Transverse colon (tissue), 4 donors: ENCODE results near the gene MIER2. TPM values are rescaled to one million over a fixed set of nuclear protein-coding genes. Genes with fewer than 3 reads are reported as not detected.

Experiments
- DNase-seq: peaks from one replicate; pipeline ENCODE4 v3.0.0-alpha.2; 2019
- H3K27ac ChIP-seq, 4 donors: fragments of 200-600 bp; sonication (generic); 2 replicates each; pipeline ENCODE4 v1.5.1; 2016 to 2018; ENCODE audit warnings: inconsistent platforms in 4 of 4
- H3K27me3 ChIP-seq: fragments of 200-600 bp; sonication (generic); 2 replicates; pipeline ENCODE4 v1.5.1; 2017; ENCODE audit warnings: inconsistent platforms
- H3K36me3 ChIP-seq, 4 donors: fragments of 200-600 bp; sonication (generic); 2 replicates each; pipeline ENCODE4 v1.5.1; 2017 to 2019; ENCODE audit warnings: inconsistent platforms in 4 of 4
- H3K4me1 ChIP-seq, 4 donors: fragments of 200-600 bp; sonication (generic); 2 replicates each; pipeline ENCODE4 v1.5.1; 2017 to 2020; ENCODE audit warnings: inconsistent platforms in 4 of 4
- H3K4me3 ChIP-seq, 4 donors: fragments of 200-600 bp; sonication (generic); 1 replicate in 1 of 4; 2 replicates in 3 of 4; pipeline versions ENCODE4 v1.5.1 to v1.6.1; 2017 to 2019; ENCODE audit warnings: inconsistent platforms in 4 of 4
- H3K9me3 ChIP-seq, 2 donors: fragments of 200-600 bp; sonication (generic); 2 replicates each; pipeline ENCODE4 v1.5.1; 2017 to 2019; ENCODE audit warnings: inconsistent platforms in 2 of 2
- CTCF ChIP-seq, 5 experiments: fragments of 200-600 bp in 3 of 5; fragments of 450-650 bp in 2 of 5; sonication (generic) in 3 of 5; IDR thresholded peaks; 1 replicate in 2 of 5; 2 replicates in 3 of 5; pipeline ENCODE4 v1.5.1; 2016 to 2017; ENCODE audit warnings: antibody characterized with exemption in 5 of 5, inconsistent platforms in 3 of 5, mild to moderate bottlenecking in 2 of 5, moderate library complexity in 1 of 5
- EP300 ChIP-seq: sonication (generic); formaldehyde crosslinking; IDR thresholded peaks from one replicate; pipeline ENCODE4 v1.6.1; 2017; ENCODE audit warnings: antibody characterized with exemption, low read depth
- POLR2A ChIP-seq: fragments of 450-650 bp; IDR thresholded peaks from one replicate; pipeline ENCODE4 v1.6.1; 2016; ENCODE audit warnings: antibody characterized with exemption, mild to moderate bottlenecking, moderate library complexity
- POLR2AphosphoS5 ChIP-seq, 3 donors: sonication (generic); formaldehyde crosslinking; IDR thresholded peaks; one replicate each; pipeline ENCODE4 v1.6.1; 2016; ENCODE audit warnings: antibody characterized with exemption in 3 of 3
- WGBS, 2 donors: methylation state at CpG; one replicate each; pipeline ENCODE4 v1.1.5; 2018; ENCODE audit warnings: low coverage in 1 of 2; 5-methylcytosine and 5-hydroxymethylcytosine counted together
- in situ Hi-C, 4 donors: fragments of 200-750 bp; cut with MboI; loops; one replicate each; pipeline versions ENCODE4 v1.15.0 to v1.15.1; 2017; ENCODE audit warnings: low sequenced_read_pairs in 3 of 4, low pct_ligation_motif_present in 1 of 4, low pct_unique_long_range_greater_than_20kb in 1 of 4
- intact Hi-C: fragments of 100-400 bp; cut with DNase I; formaldehyde crosslinking; loops from one replicate; pipeline ENCODE4 v1.15.1; 2023; ENCODE audit warnings: low total_unique reads
- total RNA-seq, 4 donors: library from RNA; depleted of rRNA; stranded (reverse); fragments of >200 nt; gene quantifications; one replicate each; pipeline ENCODE4 v1.1.0, GENCODE V29; 2016

MIER2 gene
- total RNA-seq, 4 donors from 2014 or later = 8.2 to 41.1 (median 16.7) TPM

GRCh38 chr19:379796-380195 is 35.2 kb upstream of the MIER2 start:
- no peaks in the 10 kb centered on the region for H3K36me3 ChIP-seq
- no peak for TF ChIP-seq POLR2A
- TF ChIP-seq CTCF (IDR thresholded peaks at IDR 0.05) = no peak
- no peak for TF ChIP-seq POLR2AphosphoS5 (IDR thresholded peaks at IDR 0.05)
- no peak for TF ChIP-seq EP300
- in situ Hi-C loops (no loop called here), intact Hi-C loops (loop anchor here (10.0 kb wide), 1 partner anchor 105 kb away; no protein-coding TSS in a partner anchor)
- H3K4me3 ChIP-seq = no peak overlapping the region
- no peak overlapping the region for H3K27ac ChIP-seq
- peaks cover 32% of the 10 kb centered on the region for H3K27me3 ChIP-seq
- 86 to 94% methylated on average over 4 to 16 of the region's 16 CpGs for WGBS, 2 donors
- H3K4me1 ChIP-seq = no peaks in the 10 kb centered on the region
- DNase-seq = no peak
- H3K9me3 ChIP-seq = no peaks in the 10 kb centered on the region

- in situ Hi-C loops = no loop called here
- DNase-seq = no peak
Measured at GRCh38 chr19:378706-379105, 34.1 kb upstream of the MIER2 start.

GRCh38 chr19:377801-378581 is 33.4 kb upstream of the MIER2 start:
- H3K27me3 ChIP-seq = peaks cover 31% of the 10 kb centered on the region
- H3K4me1 ChIP-seq = no peaks in the 10 kb centered on the region
- DNase-seq = no peak
- H3K27ac ChIP-seq = no peak overlapping the region
- no peak for TF ChIP-seq EP300
- WGBS, 2 donors = 62% methylated on average over 38 of the region's 38 CpGs; no CpG with 5 or more reads in 1 of the 2 donors
- intact Hi-C loops (loop anchor here (10.0 kb wide), 1 partner anchor 107 kb away; no protein-coding TSS in a partner anchor), in situ Hi-C loops (no loop called here)
- H3K9me3 ChIP-seq = no peaks in the 10 kb centered on the region
- no peaks in the 10 kb centered on the region for H3K36me3 ChIP-seq
- H3K4me3 ChIP-seq = no peak overlapping the region

More at GRCh38 chr19:378706-379105, 34.1 kb upstream of the MIER2 start:
- Histone ChIP-seq H3K27ac (no peak overlapping the region), H3K4me1 (no peaks in the 10 kb centered on the region), H3K4me3 (no peak overlapping the region), H3K9me3 (no peaks in the 10 kb centered on the region), H3K36me3 (no peaks in the 10 kb centered on the region), H3K27me3 (peaks cover 32% of the 10 kb centered on the region)
- WGBS, 2 donors = 76% methylated on average over 14 of the region's 14 CpGs; no CpG with 5 or more reads in 1 of the 2 donors
- intact Hi-C loops = loop anchor here (10.0 kb wide), 1 partner anchor 106 kb away; no protein-coding TSS in a partner anchor
- TF ChIP-seq CTCF (IDR thresholded peaks at IDR 0.05) (no peak), POLR2AphosphoS5 (IDR thresholded peaks at IDR 0.05) (no peak), POLR2A (no peak), EP300 (no peak)

- H3K4me3 ChIP-seq = no peak overlapping the region
- no peaks in the 10 kb centered on the region for H3K9me3 ChIP-seq
- 81% methylated on average over 8 of the region's 8 CpGs; no CpG with 5 or more reads in 1 of the 2 donors for WGBS, 2 donors
- DNase-seq = no peak
- in situ Hi-C loops (no loop called here), intact Hi-C loops (loop anchor here (10.0 kb wide), 1 partner anchor 109 kb away; no protein-coding TSS in a partner anchor)
- H3K36me3 ChIP-seq = no peaks in the 10 kb centered on the region
- peaks cover 32% of the 10 kb centered on the region for H3K27me3 ChIP-seq
- no peaks in the 10 kb centered on the region for H3K4me1 ChIP-seq
- no peak for TF ChIP-seq CTCF (IDR thresholded peaks at IDR 0.05)
- TF ChIP-seq POLR2AphosphoS5 (IDR thresholded peaks at IDR 0.05) = no peak
- TF ChIP-seq EP300 = no peak
- TF ChIP-seq POLR2A = no peak
- H3K27ac ChIP-seq = no peak overlapping the region
Measured at GRCh38 chr19:376111-376470, 31.5 kb upstream of the MIER2 start.
